GM12865 (cell line): ENCODE results near the gene UBE4B.
A peak's percentile ranks its signal among the peaks of the same experiment; 100 is the strongest.

Experiments
- DNase-seq: peaks from one replicate; pipeline ENCODE4 v3.0.0; 2010; ENCODE audit warnings: low read depth
- H3K4me3 ChIP-seq: 2 replicates; pipeline ENCODE4 v1.5.1; 2011; ENCODE audit warnings: mild to moderate bottlenecking, low read depth, low read length, control low read depth
- CTCF ChIP-seq: IDR thresholded peaks from 2 replicates; pipeline ENCODE4 v1.5.1; 2011; ENCODE audit warnings: low read length, control low read depth, low read depth, inconsistent platforms; ENCODE audit not compliant: insufficient read depth; ENCODE audit errors: missing control alignments

Gene UBE4B

GRCh38 chr1:10132852-10133251, 100.1 kb downstream of the UBE4B start:
- no peak for TF ChIP-seq CTCF
- no peak for DNase-seq
- H3K4me3 ChIP-seq: no peak overlapping the region

GRCh38 chr1:10140981-10141380, 108.2 kb downstream of the UBE4B start:
- no peak overlapping the region for H3K4me3 ChIP-seq
- no peak for TF ChIP-seq CTCF
- DNase-seq: no peak

GRCh38 chr1:10143961-10144485, 111.3 kb downstream of the UBE4B start:
- no peak overlapping the region for H3K4me3 ChIP-seq
- DNase-seq: no peak
- TF ChIP-seq CTCF: no peak

GRCh38 chr1:10146391-10146790, 113.6 kb downstream of the UBE4B start:
- TF ChIP-seq CTCF: no peak
- no peak overlapping the region for H3K4me3 ChIP-seq
- no peak for DNase-seq

- H3K4me3 ChIP-seq: no peak overlapping the region
- no peak for TF ChIP-seq CTCF
- no peak for DNase-seq
Measured at GRCh38 chr1:10149231-10149630, 116.5 kb downstream of the UBE4B start.

GRCh38 chr1:10152709-10153284, 120.0 kb downstream of the UBE4B start:
- no peak overlapping the region for H3K4me3 ChIP-seq
- peak; percentile 54 for TF ChIP-seq CTCF
- DNase-seq: peak; percentile 32

- DNase-seq: no peak
- no peak overlapping the region for H3K4me3 ChIP-seq
- TF ChIP-seq CTCF: no peak
Measured at GRCh38 chr1:10155087-10155712, 122.4 kb downstream of the UBE4B start.
